AG09319 (cell line): ENCODE data around the gene CD44.

Experiments used
- DNase-seq: peaks from one replicate; pipeline ENCODE4 v3.0.0-alpha.2; 2010; ENCODE audit warnings: low read depth; ENCODE audit errors: extremely low read depth
- CTCF ChIP-seq: IDR thresholded peaks from 2 replicates; pipeline ENCODE4 v1.5.1; 2011; ENCODE audit warnings: low read depth, mild to moderate bottlenecking, inconsistent platforms, low read length, moderate library complexity

The CD44 gene

DNA sequence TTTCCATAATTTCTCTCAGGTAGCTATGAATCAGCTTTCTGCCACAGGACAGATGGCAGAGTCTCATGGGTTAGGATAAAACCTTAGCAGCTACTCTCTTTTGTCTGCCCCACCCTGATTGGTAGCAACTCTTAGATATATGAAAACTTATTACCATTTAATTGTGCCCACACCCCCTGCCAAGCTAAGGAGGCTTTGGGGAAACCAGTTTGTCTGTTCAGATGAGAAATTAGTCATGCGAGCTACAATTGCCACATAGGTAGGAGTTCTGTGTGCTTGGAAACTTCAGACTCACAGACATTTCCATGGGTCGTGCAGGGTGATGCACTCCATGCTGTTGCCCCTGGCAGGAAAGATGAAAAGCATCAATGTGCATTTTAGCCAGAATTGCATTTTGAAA, 39.9 kb downstream of the CD44 start:
- TF ChIP-seq CTCF, result no peak
- no peak for DNase-seq

DNA sequence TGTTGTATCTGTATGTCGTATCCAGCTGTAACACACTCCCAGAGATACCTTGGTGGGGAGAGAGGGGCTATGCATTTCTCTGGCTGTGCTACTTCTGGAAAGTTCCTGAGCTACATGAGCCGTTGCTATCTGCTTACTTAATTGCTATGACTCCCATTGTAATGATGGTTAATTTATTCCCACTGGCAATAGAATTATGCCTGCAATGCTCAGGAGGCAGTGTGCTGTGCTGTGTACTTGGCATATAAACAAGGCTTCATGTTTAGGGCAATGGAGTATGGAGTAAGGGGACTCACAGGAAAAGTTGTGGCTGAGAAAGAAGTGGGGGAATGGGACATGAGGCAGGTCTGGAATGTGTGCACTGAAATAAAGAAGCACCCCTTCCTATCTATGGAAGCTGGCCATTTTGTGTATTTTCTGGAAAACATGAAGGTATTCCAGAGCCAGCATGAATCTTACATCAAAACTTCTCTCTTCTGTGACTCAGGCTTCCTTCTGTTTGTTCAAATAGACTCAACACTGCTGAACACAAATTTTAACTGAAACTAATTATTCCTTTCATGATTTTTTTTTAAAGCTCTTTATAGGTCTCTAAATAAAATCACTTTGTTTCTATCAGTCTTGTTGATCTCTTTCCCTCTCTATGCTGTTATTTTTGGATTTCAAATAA, 40.6 kb downstream of the CD44 start:
- DNase-seq, result no peak
- TF ChIP-seq CTCF, result no peak

- no peak for DNase-seq
- no peak for TF ChIP-seq CTCF
Observed at GRCh38 chr11:35180317-35181233, 41.6 kb downstream of the CD44 start.

GRCh38 chr11:35182317-35182939, 43.5 kb downstream of the CD44 start:
- no peak for DNase-seq
- no peak for TF ChIP-seq CTCF

- no peak for DNase-seq
- no peak for TF ChIP-seq CTCF
Observed at GRCh38 chr11:35183326-35183925, 44.5 kb downstream of the CD44 start.

GRCh38 chr11:35185696-35186095, 46.7 kb downstream of the CD44 start:
- DNase-seq, result no peak
- no peak for TF ChIP-seq CTCF
